HEK293 (cell line): ENCODE measurements around the gene FUBP1.
A peak's percentile ranks its signal among the peaks of the same experiment; 100 is the strongest.

ENCODE experiments used
- CTCF ChIA-PET: fragments of 350-600 bp; formaldehyde crosslinking; extraction: SDS; loops from one replicate; lab custom pipeline; 2021; ENCODE audit warnings: antibody characterized with exemption; lab: Yijun Ruan, JAX
- POLR2A ChIA-PET: fragments of 300-600 bp; formaldehyde crosslinking; extraction: SDS; loops from one replicate; lab custom pipeline; 2020; ENCODE audit warnings: antibody characterized with exemption, inconsistent platforms; lab: Yijun Ruan, JAX
- H3K27ac ChIP-seq: fragments of 200-500 bp; sonication (Bioruptor generic); 2 replicates; pipeline ENCODE4 v1.5.1; 2014; ENCODE audit warnings: low read depth, low read length, control low read depth, inconsistent platforms; ENCODE audit errors: extremely low read depth
- H3K36me3 ChIP-seq, 2 experiments: fragments of 200-500 bp in 1 of 2; sonication (Bioruptor generic) in 1 of 2; 1 replicate in 1 of 2; 2 replicates in 1 of 2; pipeline ENCODE4 v1.5.1; 2014 to 2017; ENCODE audit warnings: inconsistent platforms in 2 of 2, low read length in 2 of 2; ENCODE audit not compliant: control insufficient read depth in 2 of 2, insufficient read depth in 1 of 2
- H3K4me1 ChIP-seq: fragments of 200-500 bp; sonication (Bioruptor generic); 2 replicates; pipeline ENCODE4 v1.5.1; 2014; ENCODE audit warnings: mild to moderate bottlenecking, low read length, inconsistent platforms; ENCODE audit not compliant: control insufficient read depth, insufficient read depth
- H3K4me3 ChIP-seq: 2 replicates; pipeline ENCODE4 v1.5.1; 2011; ENCODE audit warnings: low read depth, mild to moderate bottlenecking, control low read depth, low read length, moderate library complexity
- H3K9me3 ChIP-seq: fragments of 200-500 bp; sonication (Bioruptor generic); 2 replicates; pipeline ENCODE4 v1.5.1; 2014; ENCODE audit warnings: low read depth, low read length, inconsistent platforms; ENCODE audit not compliant: control insufficient read depth, insufficient read depth
- HOXC10 ChIP-seq: sonication (generic); formaldehyde crosslinking; IDR thresholded peaks from 2 replicates; pipeline ENCODE4 v1.8.1; 2023; ENCODE audit warnings: mild to moderate bottlenecking, missing genetic modification reagents
- MZF1 ChIP-seq: fragments of 450-650 bp; formaldehyde crosslinking; IDR thresholded peaks from 2 replicates; pipeline ENCODE4 v1.5.1; 2017; ENCODE audit warnings: missing biosample characterization, missing genetic modification characterization, borderline replicate concordance
- PRDM1 ChIP-seq: fragments of 450-650 bp; formaldehyde crosslinking; IDR thresholded peaks from 2 replicates; pipeline ENCODE4; 2016; ENCODE audit warnings: missing biosample characterization, missing genetic modification characterization
- RBAK ChIP-seq: fragments of 450-650 bp; formaldehyde crosslinking; IDR thresholded peaks from 2 replicates; pipeline ENCODE4 v1.5.1; 2016; ENCODE audit warnings: missing biosample characterization, missing genetic modification characterization
- ZNF112 ChIP-seq: fragments of 450-650 bp; formaldehyde crosslinking; IDR thresholded peaks from 2 replicates; pipeline ENCODE4 v1.5.0; 2017; ENCODE audit warnings: missing biosample characterization, missing genetic modification characterization
- ZNF114 ChIP-seq: fragments of 450-650 bp; formaldehyde crosslinking; IDR thresholded peaks from 2 replicates; pipeline ENCODE4 v1.5.0; 2017; ENCODE audit warnings: missing biosample characterization, missing genetic modification characterization
- ZNF174 ChIP-seq: fragments of 450-650 bp; formaldehyde crosslinking; IDR thresholded peaks from 2 replicates; pipeline ENCODE4 v1.5.0; 2017; ENCODE audit warnings: missing biosample characterization, mild to moderate bottlenecking, missing genetic modification characterization
- ZNF24 ChIP-seq: fragments of 450-650 bp; formaldehyde crosslinking; IDR thresholded peaks from 2 replicates; pipeline ENCODE4 v1.5.1; 2016; ENCODE audit warnings: missing biosample characterization, missing genetic modification characterization
- ZNF274 ChIP-seq, 2 experiments: fragments of 200-500 bp in 1 of 2; fragments of 450-650 bp in 1 of 2; sonication (Bioruptor generic) in 1 of 2; formaldehyde crosslinking in 1 of 2; IDR thresholded peaks; 2 replicates each; pipeline versions ENCODE4 v1.5.1 to v1.6.1; 2014 to 2016; ENCODE audit warnings: borderline replicate concordance in 1 of 2, inconsistent platforms in 1 of 2, low read length in 1 of 2, missing biosample characterization in 1 of 2, missing genetic modification characterization in 1 of 2
- ZNF302 ChIP-seq: fragments of 450-650 bp; formaldehyde crosslinking; IDR thresholded peaks from 2 replicates; pipeline ENCODE4 v1.5.1; 2016; ENCODE audit warnings: missing biosample characterization, missing genetic modification characterization, low read depth
- ZNF350 ChIP-seq: fragments of 450-650 bp; formaldehyde crosslinking; IDR thresholded peaks from 2 replicates; pipeline ENCODE4 v1.5.0; 2017; ENCODE audit warnings: missing biosample characterization, mild to moderate bottlenecking, missing genetic modification characterization
- ZNF423 ChIP-seq: fragments of 450-650 bp; formaldehyde crosslinking; IDR thresholded peaks from 2 replicates; pipeline ENCODE4 v1.5.1; 2016; ENCODE audit warnings: missing biosample characterization, missing genetic modification characterization
- ZNF529 ChIP-seq: fragments of 450-650 bp; formaldehyde crosslinking; IDR thresholded peaks from 2 replicates; pipeline ENCODE4 v1.5.1; 2017; ENCODE audit warnings: missing genetic modification characterization, missing biosample characterization; ENCODE audit not compliant: insufficient replicate concordance
- ZNF548 ChIP-seq: fragments of 450-650 bp; formaldehyde crosslinking; IDR thresholded peaks from 2 replicates; pipeline ENCODE4 v1.5.1; 2016; ENCODE audit warnings: missing biosample characterization, missing genetic modification characterization
- ZNF596 ChIP-seq: fragments of 450-650 bp; IDR thresholded peaks from 2 replicates; pipeline ENCODE4 v1.5.0; 2018; ENCODE audit warnings: missing biosample characterization, mild to moderate bottlenecking, missing genetic modification characterization, moderate library complexity
- ZNF621 ChIP-seq: fragments of 450-650 bp; formaldehyde crosslinking; IDR thresholded peaks from 2 replicates; pipeline ENCODE4 v1.5.1; 2017; ENCODE audit warnings: missing biosample characterization, missing genetic modification characterization
- ZNF623 ChIP-seq: fragments of 450-650 bp; formaldehyde crosslinking; IDR thresholded peaks from 2 replicates; pipeline ENCODE4 v1.5.1; 2016; ENCODE audit warnings: missing biosample characterization, missing genetic modification characterization
- ZNF777 ChIP-seq: fragments of 450-650 bp; formaldehyde crosslinking; IDR thresholded peaks from 2 replicates; pipeline ENCODE4 v1.5.1; 2017; ENCODE audit warnings: missing biosample characterization, missing genetic modification characterization, borderline replicate concordance
- ZNF837 ChIP-seq: fragments of 450-650 bp; formaldehyde crosslinking; IDR thresholded peaks from 2 replicates; pipeline ENCODE4 v1.5.1; 2016; ENCODE audit warnings: missing biosample characterization, missing genetic modification characterization
- TF ChIP-seq, protein P1 (sequence below): fragments of 450-650 bp; formaldehyde crosslinking; IDR thresholded peaks from 2 replicates; pipeline ENCODE4 v1.5.1; 2017; ENCODE audit warnings: missing biosample characterization, missing genetic modification characterization

Gene FUBP1

DNA sequence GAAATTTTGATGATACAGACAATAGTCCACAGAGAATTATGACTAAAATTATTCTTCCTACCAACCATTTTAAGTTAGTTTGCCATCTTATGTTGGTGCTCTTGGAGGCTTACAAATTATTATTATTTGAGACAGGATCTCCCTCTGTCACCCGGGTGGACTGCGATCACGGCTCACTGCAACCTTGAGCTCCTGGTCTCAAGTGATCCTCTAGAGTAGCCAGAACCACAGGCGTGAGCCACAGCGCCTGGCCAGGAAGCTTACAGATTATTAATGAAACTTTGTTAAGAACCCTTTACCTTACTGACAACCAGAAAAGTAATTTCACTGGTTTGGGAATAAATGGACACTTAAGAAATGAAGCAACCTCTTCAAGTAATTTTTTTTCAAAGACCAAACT lies 17.9 kb upstream of the FUBP1 start:
- no peak overlapping the region for H3K27ac ChIP-seq
- CTCF ChIA-PET, result interaction anchor here (0.6 to 0.7 kb wide), 2 partner anchors 62 to 188 kb away, joined by 3 read pairs; no protein-coding TSS in a partner anchor
- peaks cover 7 to 15% of the 10 kb centered on the region in 2 experiments; a peak in 2 of 3 replicates for H3K36me3 ChIP-seq
- POLR2A ChIA-PET, result interaction anchor here (1.6 to 4.2 kb wide), 2 partner anchors 8 to 19 kb away, joined by 4 to 21 read pairs; partner anchors contain the start of gene DNAJB4
- H3K9me3 ChIP-seq, result no peaks in the 10 kb centered on the region
- H3K4me1 ChIP-seq, result no peaks in the 10 kb centered on the region
- TF ChIP-seq HOXC10 (CRISPR knock-in tag), result no peak
- no peak for TF ChIP-seq ZNF777 (tag by site-specific recombination)
- no peak for TF ChIP-seq ZNF623 (tag by site-specific recombination)
- TF ChIP-seq ZNF114 (tag by site-specific recombination), result no peak
- TF ChIP-seq ZNF174 (tag by site-specific recombination), result no peak
- no peak for TF ChIP-seq ZNF350 (tag by site-specific recombination)
- TF ChIP-seq ZNF274 (IDR thresholded peaks at IDR 0.05; ENCODE audit: low read length), result no peak
- TF ChIP-seq ZNF274 (tag by site-specific recombination; IDR thresholded peaks at IDR 0.05; ENCODE audit: borderline replicate concordance), result no peak
- H3K4me3 ChIP-seq, result no peak overlapping the region

DNA sequence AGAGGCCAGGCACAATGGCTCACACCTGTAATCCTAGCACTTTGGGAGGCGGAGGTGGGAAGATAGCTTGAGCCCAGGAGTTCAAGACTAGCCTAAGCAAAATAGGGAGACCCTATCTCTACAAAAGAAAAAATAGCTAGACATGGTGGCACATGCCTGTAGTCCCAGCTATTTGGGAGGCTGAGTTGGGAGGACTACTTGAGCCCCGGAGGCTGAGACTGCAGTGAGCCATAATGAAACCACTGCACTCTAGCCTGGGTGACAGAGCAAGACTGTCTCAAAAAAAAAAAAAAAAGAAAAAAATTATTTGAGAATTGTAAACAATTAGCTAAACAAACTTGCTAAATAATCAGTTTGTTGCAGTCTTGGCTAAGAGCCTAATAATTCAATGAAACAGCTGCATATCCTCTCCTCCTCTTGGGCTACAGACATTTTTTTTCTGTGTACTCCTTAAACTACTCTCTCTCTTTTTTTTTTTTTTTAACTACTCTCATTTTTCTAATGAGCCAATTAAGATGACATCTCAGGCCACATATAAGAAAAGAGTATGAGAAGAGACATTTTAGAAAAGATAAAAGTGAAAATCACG lies 15.3 kb upstream of the FUBP1 start:
- CTCF ChIA-PET, result interaction anchor here (0.6 to 1.2 kb wide), 2 partner anchors 12 to 776 kb away, joined by 3 to 4 read pairs; no protein-coding TSS in a partner anchor
- H3K36me3 ChIP-seq, result peaks cover 7 to 15% of the 10 kb centered on the region in 2 experiments; a peak in 2 of 3 replicates
- no peaks in the 10 kb centered on the region for H3K4me1 ChIP-seq
- H3K27ac ChIP-seq, result no peak overlapping the region
- no peaks in the 10 kb centered on the region for H3K9me3 ChIP-seq
- TF ChIP-seq ZNF112 (tag by site-specific recombination) (no peak), PRDM1 (0 out of 2 replicates have a peak, but pooled peaks have one; percentile 24), ZNF529 (no peak)
- POLR2A ChIA-PET, result interaction anchor here (4.2 kb wide), 1 partner anchor 11 kb away, joined by 21 read pairs; the partner anchor contains the start of gene DNAJB4
- H3K4me3 ChIP-seq, result no peak overlapping the region

DNA sequence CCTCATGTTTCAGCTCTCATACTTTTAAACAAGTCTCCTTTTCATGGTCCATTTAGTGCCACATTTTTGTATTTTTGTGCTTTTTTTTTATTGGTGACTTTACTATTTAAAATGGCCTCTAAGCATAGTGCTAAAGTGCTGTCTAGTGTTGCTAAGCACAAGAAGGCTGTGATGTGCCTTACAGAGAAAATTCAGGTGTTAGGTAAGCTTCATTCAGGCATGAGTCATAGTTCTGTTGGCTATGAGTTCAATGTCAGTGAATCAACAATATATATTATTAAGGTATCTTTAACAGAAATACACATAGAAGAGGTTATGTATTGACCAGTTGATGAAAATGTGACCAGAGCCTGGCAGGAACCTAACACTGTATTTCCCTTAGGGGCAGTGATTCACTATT lies 12.8 kb upstream of the FUBP1 start:
- Histone ChIP-seq H3K4me3 (no peak overlapping the region), H3K36me3 (peaks cover 10 to 15% of the 10 kb centered on the region in 2 experiments; a peak in 2 of 3 replicates), H3K4me1 (no peaks in the 10 kb centered on the region), H3K27ac (no peak overlapping the region), H3K9me3 (no peaks in the 10 kb centered on the region)
- ChIA-PET POLR2A (interaction anchor here (1.0 to 1.3 kb wide), 2 partner anchors 11 to 13 kb away, joined by 3 read pairs; partner anchors contain the start of gene DNAJB4), CTCF (no interaction called here)
- no peak for TF ChIP-seq MZF1 (tag by site-specific recombination)
- no peak for TF ChIP-seq ZNF302 (tag by site-specific recombination)
- TF ChIP-seq ZNF548 (tag by site-specific recombination), result no peak
- no peak for TF ChIP-seq RBAK
- no peak for TF ChIP-seq HOXC10 (CRISPR knock-in tag)
- no peak for TF ChIP-seq ZNF596 (tag by site-specific recombination)

DNA sequence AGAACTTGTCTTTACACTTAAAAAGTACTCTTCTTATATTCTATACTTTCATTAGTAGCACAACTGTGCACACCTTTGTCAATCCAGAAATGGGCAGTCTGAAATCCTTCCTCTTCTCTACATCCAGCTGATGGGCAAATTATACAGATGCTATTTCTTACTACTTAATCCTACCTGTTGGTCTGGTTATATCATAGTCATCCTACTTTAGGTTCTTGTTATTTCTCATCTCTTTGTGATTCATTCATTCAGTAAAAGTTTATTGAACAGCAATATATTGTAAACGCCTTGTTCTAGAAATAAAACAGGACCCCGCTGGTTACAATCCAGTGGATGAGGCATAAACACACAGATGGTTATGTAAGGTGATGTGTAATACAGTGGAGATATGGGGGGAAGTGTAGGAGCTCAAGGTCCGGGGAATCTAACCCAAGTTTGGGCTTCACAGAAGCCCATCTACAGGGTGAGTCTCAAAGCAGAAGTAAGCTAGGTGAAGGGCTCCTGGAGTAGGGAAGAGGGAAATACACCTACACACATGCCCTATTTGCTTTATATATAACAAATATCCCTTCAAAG lies 11.8 kb upstream of the FUBP1 start:
- H3K4me1 ChIP-seq, result no peaks in the 10 kb centered on the region
- H3K27ac ChIP-seq, result no peak overlapping the region
- ChIA-PET POLR2A (interaction anchor here (1.0 to 1.3 kb wide), 2 partner anchors 10 to 14 kb away, joined by 3 read pairs; partner anchors contain the start of gene DNAJB4), CTCF (interaction anchor here (1.0 to 1.4 kb wide), 2 partner anchors 10 to 12 kb away, joined by 3 to 4 read pairs; partner anchors contain the start of gene FUBP1)
- H3K9me3 ChIP-seq, result no peaks in the 10 kb centered on the region
- H3K4me3 ChIP-seq, result no peak overlapping the region
- H3K36me3 ChIP-seq, result peaks cover 13 to 14% of the 10 kb centered on the region in 2 experiments; a peak in 2 of 3 replicates
- TF ChIP-seq ZNF24 (no peak), ZNF423 (tag by site-specific recombination) (no peak), ZNF837 (tag by site-specific recombination) (no peak), ZNF621 (tag by site-specific recombination) (no peak)
- TF ChIP-seq, protein P1, sequence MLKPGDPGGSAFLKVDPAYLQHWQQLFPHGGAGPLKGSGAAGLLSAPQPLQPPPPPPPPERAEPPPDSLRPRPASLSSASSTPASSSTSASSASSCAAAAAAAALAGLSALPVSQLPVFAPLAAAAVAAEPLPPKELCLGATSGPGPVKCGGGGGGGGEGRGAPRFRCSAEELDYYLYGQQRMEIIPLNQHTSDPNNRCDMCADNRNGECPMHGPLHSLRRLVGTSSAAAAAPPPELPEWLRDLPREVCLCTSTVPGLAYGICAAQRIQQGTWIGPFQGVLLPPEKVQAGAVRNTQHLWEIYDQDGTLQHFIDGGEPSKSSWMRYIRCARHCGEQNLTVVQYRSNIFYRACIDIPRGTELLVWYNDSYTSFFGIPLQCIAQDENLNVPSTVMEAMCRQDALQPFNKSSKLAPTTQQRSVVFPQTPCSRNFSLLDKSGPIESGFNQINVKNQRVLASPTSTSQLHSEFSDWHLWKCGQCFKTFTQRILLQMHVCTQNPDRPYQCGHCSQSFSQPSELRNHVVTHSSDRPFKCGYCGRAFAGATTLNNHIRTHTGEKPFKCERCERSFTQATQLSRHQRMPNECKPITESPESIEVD (tag by site-specific recombination), result no peak
